G401.6 (cell line): Measurements from ENCODE around the gene CASZ1.

Experiments used
- FAIRE-seq: peaks from 2 replicates; lab custom pipeline; 2012; peaks lifted over from hg19 to GRCh38; lab: Jason Lieb, UNC

CASZ1 gene

GRCh38 chr1:10650556-10651388 lies 145.7 kb downstream of the CASZ1 start:
- FAIRE-seq: no peak

GRCh38 chr1:10649517-10650201 lies 146.8 kb downstream of the CASZ1 start:
- FAIRE-seq: no peak

GRCh38 chr1:10648689-10649516 lies 147.5 kb downstream of the CASZ1 start:
- no peak for FAIRE-seq

GRCh38 chr1:10647414-10648170 lies 148.9 kb downstream of the CASZ1 start:
- no peak for FAIRE-seq

- no peak for FAIRE-seq
These were observed 150.0 kb downstream of the CASZ1 start for GRCh38 chr1:10646347-10646861.

GRCh38 chr1:10644307-10645128 lies 151.9 kb downstream of the CASZ1 start:
- no peak for FAIRE-seq

- no peak for FAIRE-seq
These were observed 152.7 kb downstream of the CASZ1 start for GRCh38 chr1:10643607-10644306.

GRCh38 chr1:10642403-10643080 lies 153.9 kb downstream of the CASZ1 start:
- no peak for FAIRE-seq

GRCh38 chr1:10641976-10642375 lies 154.5 kb downstream of the CASZ1 start:
- FAIRE-seq: no peak

GRCh38 chr1:10640843-10641553 lies 155.4 kb downstream of the CASZ1 start:
- no peak for FAIRE-seq

- FAIRE-seq: no peak
These were observed 156.5 kb downstream of the CASZ1 start for GRCh38 chr1:10639775-10640578.

- FAIRE-seq: no peak
These were observed 157.3 kb downstream of the CASZ1 start for GRCh38 chr1:10639011-10639774.

- no peak for FAIRE-seq
These were observed 157.9 kb downstream of the CASZ1 start for GRCh38 chr1:10638559-10639005.

GRCh38 chr1:10637834-10638558 lies 158.4 kb downstream of the CASZ1 start:
- FAIRE-seq: peak; percentile 19

- FAIRE-seq: no peak
These were observed 159.0 kb downstream of the CASZ1 start for GRCh38 chr1:10637400-10637799.

GRCh38 chr1:10635992-10636391 lies 160.5 kb downstream of the CASZ1 start:
- no peak for FAIRE-seq
